Measurements from ENCODE around the gene SEL1L. TPM values are rescaled to one million over a fixed set of nuclear protein-coding genes. Genes with fewer than 3 reads are reported as not detected.

Gene SEL1L
- total and polyA plus RNA-seq, 2 experiments from 2014 or later, result 20.6 to 22.6 TPM

GRCh38 chr14:81529391-81529790 is 4.3 kb downstream of the SEL1L start:
- Mint-ChIP-seq H3K4me1 (peaks cover 7% of the 10 kb centered on the region; the same call in 2 of the 3 replicates), H3K36me3 (ENCODE audit: low read depth) (no peaks in the 10 kb centered on the region; the same call in 1 of the 3 replicates), H3K4me3 (no peak overlapping the region), H3K27me3 (ENCODE audit: insufficient read depth, low read depth, poor library complexity) (peaks cover 4% of the 10 kb centered on the region), H3K9me3 (no peaks in the 10 kb centered on the region), H3K27ac (no peak overlapping the region)
- peaks cover 13% of the 10 kb centered on the region for H4K20me1 ChIP-seq (replicated peaks; ENCODE audit: insufficient read depth)
- no peak overlapping the region for H2AFZ ChIP-seq
- no peak for TF ChIP-seq ETS1 (IDR thresholded peaks at IDR 0.05)
- no peak for TF ChIP-seq CREB1 (CRISPR knock-in tag; IDR thresholded peaks at IDR 0.05; ENCODE audit: low read depth)
- TF ChIP-seq CTCF (conservative IDR thresholded peaks at IDR 0.05; ENCODE audit: low read depth in 2 of 2), result no peak
- no peaks in the 10 kb centered on the region for H3K9me2 ChIP-seq (ENCODE audit: insufficient read depth)
- H3K4me3 ChIP-seq, result no peak overlapping the region
- DNase-seq (ENCODE audit: low spot score), result no peak
- H3K36me3 ChIP-seq (ENCODE audit: insufficient read depth), result 0 out of 2 replicates have a peak, but pooled peaks cover 3% of the 10 kb centered on the region
- no peak overlapping the region for H3K27ac ChIP-seq (ENCODE audit: low read depth)
- no peaks in the 10 kb centered on the region for H3F3A ChIP-seq (replicated peaks; ENCODE audit: low read depth)
- ATAC-seq, result no peak
- H3K4me1 ChIP-seq (ENCODE audit: insufficient read depth), result peaks cover 6% of the 10 kb centered on the region; the same call in 1 of the 2 replicates
- no peak overlapping the region for H3K4me2 ChIP-seq
- no peaks in the 10 kb centered on the region for H3K27me3 ChIP-seq (ENCODE audit: insufficient read depth)
- peaks cover 37% of the 10 kb centered on the region for H3K79me2 ChIP-seq (replicated peaks; ENCODE audit: insufficient read depth)

GRCh38 chr14:81525129-81525528 is 8.5 kb downstream of the SEL1L start:
- Histone ChIP-seq H3K4me3 (no peak overlapping the region), H2AFZ (no peak overlapping the region), H3K27ac (ENCODE audit: low read depth) (no peak overlapping the region), H4K20me1 (replicated peaks; ENCODE audit: insufficient read depth) (peaks cover 12% of the 10 kb centered on the region), H3K9me2 (ENCODE audit: insufficient read depth) (no peaks in the 10 kb centered on the region), H3K36me3 (ENCODE audit: insufficient read depth) (0 out of 2 replicates have a peak, but pooled peaks cover 3% of the 10 kb centered on the region), H3K79me2 (replicated peaks; ENCODE audit: insufficient read depth) (peaks cover 13% of the 10 kb centered on the region), H3K27me3 (ENCODE audit: insufficient read depth) (no peaks in the 10 kb centered on the region), H3F3A (replicated peaks; ENCODE audit: low read depth) (no peaks in the 10 kb centered on the region), H3K4me1 (ENCODE audit: insufficient read depth) (no peaks in the 10 kb centered on the region), H3K4me2 (no peak overlapping the region)
- Mint-ChIP-seq H3K4me3 (no peak overlapping the region), H3K36me3 (ENCODE audit: low read depth) (no peaks in the 10 kb centered on the region; the same call in 1 of the 3 replicates), H3K27ac (no peak overlapping the region), H3K27me3 (ENCODE audit: insufficient read depth, low read depth, poor library complexity) (no peaks in the 10 kb centered on the region), H3K4me1 (no peaks in the 10 kb centered on the region), H3K9me3 (no peaks in the 10 kb centered on the region)
- ATAC-seq (no peak), DNase-seq (ENCODE audit: low spot score) (no peak)
- TF ChIP-seq NANOG (IDR thresholded peaks at IDR 0.05; ENCODE audit: borderline replicate concordance), result no peak
- no peak for TF ChIP-seq CREB1 (CRISPR knock-in tag; IDR thresholded peaks at IDR 0.05; ENCODE audit: low read depth)
- no peak for TF ChIP-seq ZNF331 (CRISPR knock-in tag; IDR thresholded peaks at IDR 0.05; ENCODE audit: low read depth)
- no peak for TF ChIP-seq EZH2phosphoT487 (IDR thresholded peaks at IDR 0.05; ENCODE audit: unreplicated experiment)
- no peak for TF ChIP-seq REST (IDR thresholded peaks at IDR 0.05; ENCODE audit: unreplicated experiment)
- no peak for TF ChIP-seq ZNF114 (CRISPR knock-in tag; IDR thresholded peaks at IDR 0.05)
- no peak for TF ChIP-seq STAT1 (IDR thresholded peaks at IDR 0.05; ENCODE audit: unreplicated experiment)
- TF ChIP-seq JUNB (IDR thresholded peaks at IDR 0.05; ENCODE audit: unreplicated experiment), result no peak
- TF ChIP-seq CTCF (conservative IDR thresholded peaks at IDR 0.05; ENCODE audit: low read depth in 2 of 2), result no peak
- no peak for TF ChIP-seq POLR2AphosphoS5 (IDR thresholded peaks at IDR 0.05; ENCODE audit: low read depth)
- TF ChIP-seq EZH2 (IDR thresholded peaks at IDR 0.05; ENCODE audit: low read depth, unreplicated experiment), result no peak
